GM12878 (cell line): ENCODE data around the gene THADA. TPM values are rescaled to one million over a fixed set of nuclear protein-coding genes. Genes with fewer than 3 reads are reported as not detected.

Experiments used
- ATAC-seq: fragments of 200-7000 bp; cut with Tn5 transposase; 3 replicates; pipeline ENCODE4 v1.9.1; 2020; ENCODE audit warnings: mild to moderate bottlenecking, moderate library complexity
- BruUV-seq: library from RNA; stranded (reverse); fragments of 400-500 nt; replicated peaks from 2 replicates; lab custom pipeline; 2021; lab: Mats Ljungman, UMichigan
- CTCF ChIA-PET: fragments of 300-600 bp; sonication (Branson Sonifier 250); formaldehyde crosslinking; extraction: SDS; loops from one replicate; lab custom pipeline; 2021; ENCODE audit warnings: inconsistent platforms; lab: Yijun Ruan, JAX
- POLR2A ChIA-PET: fragments of 350-600 bp; formaldehyde crosslinking; extraction: SDS; loops from one replicate; lab custom pipeline; 2021; ENCODE audit warnings: inconsistent platforms; lab: Charles Lee
- RAD21 ChIA-PET: fragments of 300-600 bp; sonication (Branson Sonifier 250); formaldehyde crosslinking; loops from one replicate; lab custom pipeline; 2023; ENCODE audit warnings: antibody characterized with exemption; ENCODE audit not compliant: unreplicated experiment; lab: Charles Lee
- SMC1A ChIA-PET: fragments of 300-600 bp; sonication (Branson Sonifier 250); formaldehyde crosslinking; loops from one replicate; lab custom pipeline; 2023; ENCODE audit not compliant: unreplicated experiment, uncharacterized antibody; lab: Charles Lee
- DNase-seq: peaks from one replicate; pipeline ENCODE4 v3.0.0-alpha.2; 2011; ENCODE audit warnings: low read depth, low spot score
- FAIRE-seq: peaks from 3 replicates; lab custom pipeline; 2011; peaks lifted over from hg19 to GRCh38; lab: Jason Lieb, UNC
- H2AFZ ChIP-seq: 2 replicates; pipeline ENCODE4 v1.6.0; 2011; ENCODE audit warnings: low read depth, low read length, control low read depth; ENCODE audit not compliant: control insufficient read depth
- H3K27ac ChIP-seq: 2 replicates; pipeline ENCODE4 v1.5.1; 2011; ENCODE audit warnings: control low read depth; ENCODE audit not compliant: control insufficient read depth, insufficient read depth
- H3K27me3 ChIP-seq, 2 experiments: replicated peaks in 1 of 2; 2 replicates each; pipeline versions ENCODE4 v1.6.0 to v1.6.1; 2011; ENCODE audit warnings: low read length in 1 of 2; ENCODE audit not compliant: control insufficient read depth in 2 of 2, insufficient read depth in 2 of 2
- H3K36me3 ChIP-seq, 2 experiments: 2 replicates each; pipeline ENCODE4 v1.5.1; 2011; ENCODE audit warnings: low read length in 1 of 2; ENCODE audit not compliant: control insufficient read depth in 2 of 2, insufficient read depth in 2 of 2
- H3K4me1 ChIP-seq: 2 replicates; pipeline ENCODE4 v1.6.1; 2011; ENCODE audit warnings: mild to moderate bottlenecking, low read length, moderate library complexity, mixed read lengths; ENCODE audit not compliant: control insufficient read depth, insufficient read depth
- H3K4me2 ChIP-seq: 2 replicates; pipeline ENCODE4 v1.6.0; 2011; ENCODE audit warnings: control low read depth; ENCODE audit not compliant: control insufficient read depth, insufficient read depth
- H3K4me3 ChIP-seq: fragments of 200-600 bp; sonication (generic); 2 replicates; pipeline ENCODE4 v1.5.1; 2016
- H3K79me2 ChIP-seq: 2 replicates; pipeline ENCODE4 v1.6.0; 2011; ENCODE audit warnings: low read length; ENCODE audit not compliant: control insufficient read depth, insufficient read depth
- H3K9ac ChIP-seq: 2 replicates; pipeline ENCODE4 v1.8.0; 2011; ENCODE audit warnings: low read length, control low read depth, mixed read lengths; ENCODE audit not compliant: control insufficient read depth, insufficient read depth
- H3K9me3 ChIP-seq: replicated peaks from 3 replicates; pipeline ENCODE4 v1.5.1; 2011; ENCODE audit warnings: mild to moderate bottlenecking, low read length; ENCODE audit not compliant: control insufficient read depth, insufficient read depth
- H4K20me1 ChIP-seq: 2 replicates; pipeline ENCODE4 v1.6.0; 2011; ENCODE audit not compliant: control insufficient read depth, insufficient read depth
- ASH2L ChIP-seq: fragments of 300-600, 200-600 bp; sonication (generic); IDR thresholded peaks from 2 replicates; pipeline ENCODE4 v1.6.1; 2017; ENCODE audit warnings: low read depth, mild to moderate bottlenecking, borderline replicate concordance
- BCL11A ChIP-seq: IDR thresholded peaks from 2 replicates; pipeline ENCODE4 v1.6.1; 2011; ENCODE audit warnings: low read depth, low read length
- EED ChIP-seq: sonication (generic); IDR thresholded peaks from 2 replicates; pipeline ENCODE4 v1.6.1; 2016; ENCODE audit warnings: antibody characterized with exemption, low read depth
- HDAC2 ChIP-seq: fragments of 200-600 bp; sonication (generic); IDR thresholded peaks from 2 replicates; pipeline ENCODE4 v1.6.1; 2017
- IRF5 ChIP-seq: fragments of 450-650 bp; IDR thresholded peaks from 2 replicates; pipeline ENCODE4 v1.6.1; 2017; ENCODE audit warnings: borderline replicate concordance
- JUND ChIP-seq: IDR thresholded peaks from 2 replicates; pipeline ENCODE4 v1.6.1; 2012; ENCODE audit warnings: low read depth, mild to moderate bottlenecking, low read length, improper control_type of control experiment, moderate library complexity
- NFXL1 ChIP-seq: fragments of 450-650 bp; IDR thresholded peaks from 2 replicates; pipeline ENCODE4 v1.6.1; 2017; ENCODE audit warnings: antibody characterized with exemption, mild to moderate bottlenecking, borderline replicate concordance
- POU2F2 ChIP-seq: IDR thresholded peaks from 3 replicates; pipeline ENCODE4 v1.6.1; 2011; ENCODE audit warnings: low read depth, mild to moderate bottlenecking, low read length, borderline replicate concordance
- RUNX3 ChIP-seq: IDR thresholded peaks from 2 replicates; pipeline ENCODE4 v1.6.1; 2012; ENCODE audit warnings: low read length, inconsistent platforms
- ZNF622 ChIP-seq: fragments of 450-650 bp; IDR thresholded peaks from 2 replicates; pipeline ENCODE4 v1.6.1; 2017; ENCODE audit warnings: mild to moderate bottlenecking, inconsistent platforms
- WGBS: methylation state at CpG from one replicate; pipeline ENCODE4 v1.1.6; 2016; ENCODE audit warnings: low lambda C conversion rate; ENCODE audit not compliant: insufficient replicate concordance, insufficient coverage; ENCODE audit errors: missing lambda C conversion rate; 5-methylcytosine and 5-hydroxymethylcytosine counted together
- in situ Hi-C: fragments of 300-500 bp; cut with MboI; formaldehyde crosslinking; loops from 9 replicates; pipeline ENCODE4 v1.14.3; 2018; ENCODE audit warnings: mixed read lengths
- intact Hi-C: fragments of 100-400 bp; cut with micrococcal nuclease; formaldehyde crosslinking; loops from one replicate; pipeline ENCODE4 v1.14.2; 2022; ENCODE audit not compliant: unreplicated experiment
- polyA plus RNA-seq, 11 experiments: library from polyadenylated mRNA; depleted of rRNA in 4 of 11; unstranded in 6 of 11; stranded (reverse) in 5 of 11; fragments of >200 nt; fragmentation: Nextera tagmentation in 4 of 11; fragmentation: Illumina TruSeq in 1 of 11; extraction: Ambion mirVana in 4 of 11; extraction: Trizol in 1 of 11; gene quantifications; 1 replicate in 1 of 11; 2 replicates in 10 of 11; pipeline versions ENCODE4 v1.2.1 to v1.2.3, GENCODE V29; 2011 to 2016; ENCODE audit warnings: inconsistent platforms in 2 of 11, missing spikeins in 2 of 11, low read depth in 1 of 11
- total RNA-seq, 4 experiments: library from RNA; depleted of rRNA in 3 of 4; stranded (reverse); fragments of >200 nt in 3 of 4; fragmentation: Illumina TruSeq in 1 of 4; extraction: Trizol in 1 of 4; gene quantifications; 2 replicates each; pipeline versions ENCODE4 v1.2.1 to v1.2.3, GENCODE V29; 2013 to 2021

The THADA gene
- total and polyA plus RNA-seq, 10 of the 15 experiments (the other 5 are each of a cell fraction or from before 2014, with no cell fraction given), result 14.6 to 33.2 (median 23.2) TPM

- TF ChIP-seq IRF5 (no peak), NFXL1 (no peak), BCL11A (no peak), JUND (no peak), HDAC2 (no peak), EED (no peak), RUNX3 (no peak), POU2F2 (no peak), ZNF622 (no peak), ASH2L (no peak)
- intact Hi-C loops (no loop called here), in situ Hi-C loops (no loop called here)
- Histone ChIP-seq H3K4me2 (no peak overlapping the region), H3K4me3 (no peak overlapping the region), H3K9me3 (no peaks in the 10 kb centered on the region), H3K9ac (no peak overlapping the region), H3K79me2 (no peaks in the 10 kb centered on the region), H3K4me1 (no peaks in the 10 kb centered on the region; the same call in 1 of the 2 replicates), H4K20me1 (no peaks in the 10 kb centered on the region), H2AFZ (no peak overlapping the region), H3K27me3 (no peaks in the 10 kb centered on the region), H3K36me3 (peaks cover 2 to 12% of the 10 kb centered on the region in 2 experiments), H3K27ac (no peak overlapping the region)
- ChIA-PET CTCF (interaction anchor here (2.5 kb wide), 1 partner anchor 33 kb away, joined by 9 read pairs; no protein-coding TSS in a partner anchor), RAD21 (no interaction called here), SMC1A (interaction anchor here (1.3 kb wide), 1 partner anchor 13 kb away, joined by 3 read pairs; no protein-coding TSS in a partner anchor), POLR2A (no interaction called here)
- BruUV-seq, result no TSS peak
- 81% methylated on average over 3 of the region's 3 CpGs for WGBS
- ATAC-seq (no peak), FAIRE-seq (no peak), DNase-seq (no peak)
Observed at GRCh38 chr2:43508209-43508608, 87.6 kb downstream of the THADA start.
